B cell (primary cell): ENCODE data around the gene CPM. TPM values are rescaled to one million over a fixed set of nuclear protein-coding genes. Genes with fewer than 3 reads are reported as not detected.

Experiments used
- ATAC-seq: fragments of 200-7000 bp; cut with Tn5 transposase; one replicate; pipeline ENCODE4 v1.10.0; 2021; ENCODE audit warnings: low read depth, mild to moderate bottlenecking, moderate number of reproducible peaks, moderate library complexity
- CTCF ChIA-PET: fragments of 350-600 bp; sonication (Branson Sonifier 250); formaldehyde crosslinking; loops from one replicate; lab custom pipeline; 2021; ENCODE audit warnings: antibody characterized with exemption, inconsistent platforms; lab: Charles Lee
- POLR2A ChIA-PET: fragments of 350-600 bp; sonication (Branson Sonifier 250); formaldehyde crosslinking; loops from one replicate; lab custom pipeline; 2021; ENCODE audit warnings: antibody characterized with exemption; lab: Charles Lee
- DNase-seq: peaks from one replicate; pipeline ENCODE4 v3.0.0; 2013
- H2AFZ ChIP-seq: 2 replicates; pipeline ENCODE4 v1.6.1; 2012; ENCODE audit warnings: mild to moderate bottlenecking, low read depth, low read length; ENCODE audit not compliant: insufficient read depth, poor library complexity, severe bottlenecking
- H3K27ac ChIP-seq, 2 donors: 1 replicate in 1 of 2; 2 replicates in 1 of 2; pipeline ENCODE4 v1.5.1; 2012 to 2013; ENCODE audit warnings: low read length in 2 of 2, mild to moderate bottlenecking in 2 of 2, moderate library complexity in 1 of 2
- H3K27me3 ChIP-seq, 4 experiments: fragments of 200-600 bp in 1 of 4; sonication (generic) in 1 of 4; replicated peaks in 1 of 4; 1 replicate in 2 of 4; 2 replicates in 2 of 4; pipeline versions ENCODE4 v1.6.1 to v1.7.0; 2013 to 2016; ENCODE audit warnings: low read length in 3 of 4, mild to moderate bottlenecking in 2 of 4, mixed read lengths in 1 of 4, moderate library complexity in 1 of 4; ENCODE audit not compliant: insufficient read depth in 4 of 4, control insufficient read depth in 3 of 4; ENCODE audit errors: control extremely low read depth in 1 of 4
- H3K36me3 ChIP-seq, 2 experiments: replicated peaks in 1 of 2; 1 replicate in 1 of 2; 2 replicates in 1 of 2; pipeline versions ENCODE4 v1.6.1 to v1.7.1; 2013; ENCODE audit warnings: low read length in 1 of 2; ENCODE audit not compliant: insufficient read depth in 2 of 2, control insufficient read depth in 1 of 2; ENCODE audit errors: control extremely low read depth in 1 of 2, extremely low read depth in 1 of 2
- H3K4me1 ChIP-seq, 2 donors: fragments of 200-600 bp in 1 of 2; sonication (generic) in 1 of 2; 1 replicate in 1 of 2; 2 replicates in 1 of 2; pipeline versions ENCODE4 v1.5.1 to v1.6.1; 2013 to 2017; ENCODE audit warnings: low read length in 2 of 2; ENCODE audit not compliant: control insufficient read depth in 2 of 2, insufficient read depth in 2 of 2
- H3K4me2 ChIP-seq: replicated peaks from 2 replicates; pipeline ENCODE3; 2012; ENCODE audit warnings: mild to moderate bottlenecking, low read depth, low read length; ENCODE audit not compliant: poor library complexity, severe bottlenecking
- H3K4me3 ChIP-seq, 5 experiments: fragments of 200-600 bp in 1 of 5; sonication (generic) in 1 of 5; 1 replicate in 3 of 5; 2 replicates in 2 of 5; pipeline versions ENCODE4 v1.5.1 to v1.7.0; 2011 to 2016; ENCODE audit warnings: low read length in 4 of 5, mild to moderate bottlenecking in 4 of 5, low read depth in 2 of 5, control low read depth in 1 of 5, moderate library complexity in 1 of 5; ENCODE audit not compliant: insufficient read depth in 1 of 5; ENCODE audit errors: control extremely low read depth in 1 of 5, extremely low read depth in 1 of 5
- H3K79me2 ChIP-seq: fragments of 200-600 bp; sonication (generic); one replicate; pipeline ENCODE4 v1.6.0; 2016; ENCODE audit warnings: low read length; ENCODE audit not compliant: control insufficient read depth, insufficient read depth
- H3K9ac ChIP-seq: fragments of 200-600 bp; sonication (generic); 2 replicates; pipeline ENCODE4 v1.6.1; 2017; ENCODE audit warnings: mild to moderate bottlenecking, low read length, moderate library complexity
- H3K9me3 ChIP-seq, 3 donors: one replicate each; pipeline versions ENCODE4 v1.6.1 to v1.7.1; 2013; ENCODE audit warnings: low read length in 2 of 3; ENCODE audit not compliant: control insufficient read depth in 2 of 3, insufficient read depth in 1 of 3; ENCODE audit errors: control extremely low read depth in 1 of 3
- H4K20me1 ChIP-seq: 2 replicates; pipeline ENCODE4 v1.6.0; 2012; ENCODE audit warnings: mild to moderate bottlenecking, low read length; ENCODE audit not compliant: insufficient read depth, control insufficient read depth, poor library complexity, severe bottlenecking
- H3K27ac Mint-ChIP-seq: one replicate; pipeline ENCODE4 v1.8.0; 2021; ENCODE audit warnings: mixed read lengths
- H3K27me3 Mint-ChIP-seq: one replicate; pipeline ENCODE4 v1.8.0; 2021; ENCODE audit warnings: mixed read lengths
- H3K4me1 Mint-ChIP-seq: one replicate; pipeline ENCODE4 v1.8.0; 2021; ENCODE audit warnings: mixed read lengths
- H3K4me3 Mint-ChIP-seq: one replicate; pipeline ENCODE4 v1.8.0; 2021; ENCODE audit warnings: mixed read lengths
- H3K9me3 Mint-ChIP-seq: one replicate; pipeline ENCODE4 v1.8.0; 2022; ENCODE audit warnings: mixed read lengths; ENCODE audit not compliant: insufficient read depth
- EZH2 ChIP-seq: IDR thresholded peaks from 2 replicates; pipeline ENCODE4 v1.6.1; 2012; ENCODE audit warnings: borderline replicate concordance, low read depth, mild to moderate bottlenecking, moderate library complexity, low read length; ENCODE audit not compliant: insufficient read depth, poor library complexity, severe bottlenecking
- WGBS: methylation state at CpG from one replicate; pipeline ENCODE4 v1.1.5; 2013; ENCODE audit warnings: missing lambda C conversion rate; ENCODE audit not compliant: insufficient coverage; 5-methylcytosine and 5-hydroxymethylcytosine counted together
- intact Hi-C: fragments of 100-400 bp; cut with micrococcal nuclease; formaldehyde crosslinking; loops from one replicate; pipeline ENCODE4 v1.10.0; 2022
- polyA plus RNA-seq: library from polyadenylated mRNA; depleted of rRNA; stranded (reverse); fragments of >200 nt; gene quantifications from 2 replicates; pipeline ENCODE4 v1.2.3, GENCODE V29; 2012
- total RNA-seq, 2 donors: library from RNA; stranded (reverse); fragments of 120-200 nt in 1 of 2; gene quantifications; 1 replicate in 1 of 2; 2 replicates in 1 of 2; pipeline versions ENCODE4 v1.2.3 to v1.2.4, GENCODE V29; 2013 to 2022
- TF ChIP-seq, protein P1 (sequence below): fragments of 200-600 bp; IDR thresholded peaks from one replicate; pipeline ENCODE4 v1.8.0; 2022; ENCODE audit warnings: antibody characterized with exemption, mild to moderate bottlenecking

The CPM gene
- total and polyA plus RNA-seq, 2 donors (not counting 1 experiment from before 2014, with no cell fraction given), result 1.2 to 5.0 TPM

- 100% methylated on average over 1 of the region's 3 CpGs for WGBS
- Histone ChIP-seq H3K27ac (no peak overlapping the region), H3K4me2 (no peak overlapping the region), H3K4me1 (no peaks in the 10 kb centered on the region), H3K9me3 (no peaks in the 10 kb centered on the region), H3K79me2 (no peaks in the 10 kb centered on the region), H4K20me1 (no peaks in the 10 kb centered on the region), H3K9ac (no peak overlapping the region), H3K36me3 (no peaks in the 10 kb centered on the region), H2AFZ (no peak overlapping the region), H3K4me3 (no peak overlapping the region), H3K27me3 (no peaks in the 10 kb centered on the region)
- no peak for ATAC-seq
- H3K4me1 Mint-ChIP-seq, result no peaks in the 10 kb centered on the region
- H3K9me3 Mint-ChIP-seq, result no peaks in the 10 kb centered on the region
- H3K4me3 Mint-ChIP-seq, result no peak overlapping the region
- POLR2A ChIA-PET, result no interaction called here
- no peak for DNase-seq
- H3K27ac Mint-ChIP-seq, result no peak overlapping the region
- TF ChIP-seq, protein P1, sequence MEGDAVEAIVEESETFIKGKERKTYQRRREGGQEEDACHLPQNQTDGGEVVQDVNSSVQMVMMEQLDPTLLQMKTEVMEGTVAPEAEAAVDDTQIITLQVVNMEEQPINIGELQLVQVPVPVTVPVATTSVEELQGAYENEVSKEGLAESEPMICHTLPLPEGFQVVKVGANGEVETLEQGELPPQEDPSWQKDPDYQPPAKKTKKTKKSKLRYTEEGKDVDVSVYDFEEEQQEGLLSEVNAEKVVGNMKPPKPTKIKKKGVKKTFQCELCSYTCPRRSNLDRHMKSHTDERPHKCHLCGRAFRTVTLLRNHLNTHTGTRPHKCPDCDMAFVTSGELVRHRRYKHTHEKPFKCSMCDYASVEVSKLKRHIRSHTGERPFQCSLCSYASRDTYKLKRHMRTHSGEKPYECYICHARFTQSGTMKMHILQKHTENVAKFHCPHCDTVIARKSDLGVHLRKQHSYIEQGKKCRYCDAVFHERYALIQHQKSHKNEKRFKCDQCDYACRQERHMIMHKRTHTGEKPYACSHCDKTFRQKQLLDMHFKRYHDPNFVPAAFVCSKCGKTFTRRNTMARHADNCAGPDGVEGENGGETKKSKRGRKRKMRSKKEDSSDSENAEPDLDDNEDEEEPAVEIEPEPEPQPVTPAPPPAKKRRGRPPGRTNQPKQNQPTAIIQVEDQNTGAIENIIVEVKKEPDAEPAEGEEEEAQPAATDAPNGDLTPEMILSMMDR, result no peak
- no peak for TF ChIP-seq EZH2
- intact Hi-C loops, result no loop called here
- CTCF ChIA-PET, result no interaction called here
- no peaks in the 10 kb centered on the region for H3K27me3 Mint-ChIP-seq
These were observed 34.1 kb upstream of the CPM start for GRCh38 chr12:68967046-68967445.

DNA sequence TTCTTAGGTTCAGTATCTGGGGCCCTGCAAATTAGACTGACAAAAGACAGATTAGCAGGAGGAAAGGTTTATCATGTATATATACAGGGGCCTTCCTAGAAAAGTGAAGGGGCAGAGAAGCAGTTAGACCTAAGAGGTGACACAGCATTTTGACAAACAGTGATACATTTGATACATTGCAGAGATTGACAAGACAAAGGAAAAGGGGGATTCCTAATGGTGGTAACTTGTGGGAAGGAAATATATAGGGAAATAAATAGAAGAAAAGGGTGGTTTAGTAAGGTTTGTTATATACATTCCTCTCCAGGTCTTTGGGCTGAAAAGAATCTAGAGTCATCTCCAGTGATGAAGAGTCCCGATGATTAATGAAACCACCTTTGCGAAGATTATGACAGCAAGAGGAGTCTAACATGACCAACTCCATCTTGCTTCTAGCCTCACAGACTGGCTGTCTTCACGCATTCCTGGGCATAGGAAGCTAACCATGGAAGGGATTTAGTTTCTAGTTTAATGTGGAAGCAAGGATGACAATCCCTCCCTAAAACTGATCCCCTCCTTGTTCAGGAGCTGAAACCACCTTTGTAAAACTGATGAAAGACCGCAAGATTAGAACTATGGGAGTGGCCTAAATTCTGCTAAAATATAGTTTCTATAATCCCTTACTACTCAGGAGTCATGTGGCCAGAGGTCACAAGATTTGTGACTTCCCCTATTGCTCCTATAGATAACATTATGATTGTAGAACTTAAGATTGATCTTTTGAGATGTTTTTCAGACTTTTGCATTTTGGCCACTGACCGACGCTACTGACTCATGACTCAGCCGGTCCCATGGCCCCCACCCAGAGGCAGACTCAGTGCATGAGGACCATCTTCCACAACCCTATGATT is 31.1 kb upstream of the CPM start:
- no peaks in the 10 kb centered on the region for H3K4me1 ChIP-seq
- H3K27me3 ChIP-seq, result no peaks in the 10 kb centered on the region
- intact Hi-C loops, result no loop called here
- H3K4me1 Mint-ChIP-seq, result no peaks in the 10 kb centered on the region
- H3K36me3 ChIP-seq, result no peaks in the 10 kb centered on the region
- no peaks in the 10 kb centered on the region for H4K20me1 ChIP-seq
- H3K4me2 ChIP-seq, result no peak overlapping the region
- 83% methylated on average over 4 of the region's 7 CpGs for WGBS
- H3K9me3 Mint-ChIP-seq, result no peaks in the 10 kb centered on the region
- no peak overlapping the region for H3K4me3 ChIP-seq
- H3K27ac Mint-ChIP-seq, result no peak overlapping the region
- no peaks in the 10 kb centered on the region for H3K79me2 ChIP-seq
- no peaks in the 10 kb centered on the region for H3K27me3 Mint-ChIP-seq
- no peak overlapping the region for H3K27ac ChIP-seq
- no peak for TF ChIP-seq EZH2
- TF ChIP-seq, protein P1, result no peak
- no peak overlapping the region for H2AFZ ChIP-seq
- H3K9me3 ChIP-seq, result no peaks in the 10 kb centered on the region
- POLR2A ChIA-PET, result no interaction called here
- H3K9ac ChIP-seq, result no peak overlapping the region
- CTCF ChIA-PET, result no interaction called here
- ATAC-seq, result no peak
- no peak overlapping the region for H3K4me3 Mint-ChIP-seq
- DNase-seq, result no peak
